Aorta (tissue), 5 donors: Measurements from ENCODE around the gene PLPPR3. TPM values are rescaled to one million over a fixed set of nuclear protein-coding genes. Genes with fewer than 3 reads are reported as not detected.

Source experiments
- ATAC-seq: fragments of 200-7000 bp; cut with Tn5 transposase; one replicate; pipeline ENCODE4 v1.9.1; 2022; ENCODE audit warnings: moderate library complexity; ENCODE audit not compliant: low FRiP score
- DNase-seq, 2 donors: peaks; one replicate each; pipeline ENCODE4 v3.0.0-alpha.2; 2020
- H3K27ac ChIP-seq, 2 donors: one replicate each; pipeline ENCODE4 v1.5.1; 2013; ENCODE audit warnings: low read length in 2 of 2, mild to moderate bottlenecking in 2 of 2, moderate library complexity in 2 of 2, control low read depth in 1 of 2, inconsistent platforms in 1 of 2, low read depth in 1 of 2
- H3K27me3 ChIP-seq, 2 donors: one replicate each; pipeline ENCODE4 v1.6.1; 2013; ENCODE audit warnings: control low read depth in 1 of 2, low read length in 1 of 2, mild to moderate bottlenecking in 1 of 2, moderate library complexity in 1 of 2; ENCODE audit not compliant: insufficient read depth in 2 of 2, control insufficient read depth in 1 of 2
- H3K36me3 ChIP-seq, 2 donors: one replicate each; pipeline ENCODE4 v1.6.1; 2013; ENCODE audit warnings: control low read depth in 1 of 2, low read length in 1 of 2, mild to moderate bottlenecking in 1 of 2; ENCODE audit not compliant: insufficient read depth in 2 of 2, control insufficient read depth in 1 of 2
- H3K4me1 ChIP-seq, 2 donors: one replicate each; pipeline ENCODE4 v1.6.1; 2013; ENCODE audit warnings: low read length in 2 of 2, control low read depth in 1 of 2, mild to moderate bottlenecking in 1 of 2, moderate library complexity in 1 of 2; ENCODE audit not compliant: insufficient read depth in 2 of 2, control insufficient read depth in 1 of 2
- H3K4me3 ChIP-seq, 2 donors: one replicate each; pipeline ENCODE4 v1.5.1; 2013; ENCODE audit warnings: low read length in 2 of 2, control low read depth in 1 of 2, mild to moderate bottlenecking in 1 of 2
- H3K9me3 ChIP-seq: one replicate; pipeline ENCODE4 v1.6.1; 2013; ENCODE audit warnings: mild to moderate bottlenecking, low read length; ENCODE audit not compliant: control insufficient read depth
- WGBS, 2 donors: extraction: QIAGEN DNeasy Blood & Tissue Kit; methylation state at CpG; one replicate each; pipeline ENCODE4 v1.1.7; 2013; 5-methylcytosine and 5-hydroxymethylcytosine counted together
- intact Hi-C, 2 donors: fragments of 100-400 bp; cut with DNase I; formaldehyde crosslinking; loops; one replicate each; pipeline versions ENCODE4 v1.14.2 to v1.15.0; 2022
- polyA plus RNA-seq, 2 donors: library from polyadenylated mRNA; stranded (reverse); fragments of 200-250 nt; gene quantifications; one replicate each; pipeline ENCODE4 v1.2.3, GENCODE V29; 2013
- total RNA-seq, 2 donors: library from RNA; stranded (reverse); fragmentation: NEBNext Ultra II Directional; extraction: Animal tissue kit (Norgen Biotek cat#: 25700); gene quantifications; one replicate each; pipeline ENCODE4 v1.2.1, GENCODE V29; 2021
- donor health status: healthy with polysubstance abuse.
- donor health status: Bipolar disorder and iron deficiency.
- donor health status: DM: no; HTN: no; CAD: no.
- donor health status: DM: no; HTN: no; CAD: no.
- donor health status: DM: yes; HTN: yes; CAD: no.

The PLPPR3 gene
- total and polyA plus RNA-seq, 4 donors = not detected

GRCh38 chr19:802498-803098 is 19.2 kb downstream of the PLPPR3 start:
- no peak for ATAC-seq
- peaks cover 3% of the 10 kb centered on the region in 2 donors for H3K4me1 ChIP-seq
- no peak overlapping the region for H3K27ac ChIP-seq
- no peak overlapping the region for H3K4me3 ChIP-seq
- WGBS, 2 donors = 46 to 56% methylated on average over 28 of the region's 28 CpGs
- H3K36me3 ChIP-seq = peaks cover 3 to 15% of the 10 kb centered on the region in 2 donors
- no peaks in the 10 kb centered on the region for H3K27me3 ChIP-seq
- no peaks in the 10 kb centered on the region for H3K9me3 ChIP-seq
- intact Hi-C loops = no loop called here
- DNase-seq = no peak

GRCh38 chr19:801861-802497 is 19.8 kb downstream of the PLPPR3 start:
- intact Hi-C loops = no loop called here
- Histone ChIP-seq H3K9me3 (no peaks in the 10 kb centered on the region), H3K4me1 (peaks cover 3% of the 10 kb centered on the region in 2 donors), H3K36me3 (peaks cover 3 to 15% of the 10 kb centered on the region in 2 donors), H3K27me3 (no peaks in the 10 kb centered on the region), H3K27ac (no peak overlapping the region), H3K4me3 (no peak overlapping the region)
- no peak for DNase-seq
- no peak for ATAC-seq
- 9 to 11% methylated on average over 23 of the region's 23 CpGs for WGBS, 2 donors

- H3K4me3 ChIP-seq = no peak overlapping the region
- peaks cover 3 to 15% of the 10 kb centered on the region in 2 donors for H3K36me3 ChIP-seq
- H3K27me3 ChIP-seq = no peaks in the 10 kb centered on the region
- ATAC-seq = no peak
- peaks cover 3% of the 10 kb centered on the region in 2 donors for H3K4me1 ChIP-seq
- DNase-seq = peak; percentile 90 to 93
- H3K9me3 ChIP-seq = no peaks in the 10 kb centered on the region
- intact Hi-C loops = no loop called here
- H3K27ac ChIP-seq = no peak overlapping the region
- 11 to 12% methylated on average over 29 of the region's 29 CpGs for WGBS, 2 donors
Measured at GRCh38 chr19:801030-801860, 20.5 kb downstream of the PLPPR3 start.

GRCh38 chr19:800360-801029 is 21.3 kb downstream of the PLPPR3 start:
- Histone ChIP-seq H3K27ac (peak overlapping the region in 1 of 2 donors; percentile 38), H3K36me3 (peaks cover 0 to 11% of the 10 kb centered on the region in 2 donors), H3K4me1 (peaks cover 3% of the 10 kb centered on the region in 2 donors), H3K4me3 (no peak overlapping the region), H3K9me3 (no peaks in the 10 kb centered on the region), H3K27me3 (no peaks in the 10 kb centered on the region)
- ATAC-seq (no peak), DNase-seq (no peak)
- WGBS, 2 donors = 12 to 16% methylated on average over 17 of the region's 17 CpGs
- intact Hi-C loops = no loop called here

- intact Hi-C loops = loop anchor here in 1 of 2 donors (5.0 kb wide), 2 partner anchors 122 to 137 kb away; partner anchors contain the start of genes FSTL3 and RNF126
- H3K36me3 ChIP-seq = peaks cover 0 to 1% of the 10 kb centered on the region in 2 donors
- no peaks in the 10 kb centered on the region for H3K27me3 ChIP-seq
- peak overlapping the region; percentile 91 to 96 for H3K4me3 ChIP-seq
- no peak for ATAC-seq
- no peaks in the 10 kb centered on the region for H3K9me3 ChIP-seq
- DNase-seq = no peak
- H3K4me1 ChIP-seq = peaks cover 3% of the 10 kb centered on the region in 2 donors
- H3K27ac ChIP-seq = no peak overlapping the region
- WGBS, 2 donors = 1 to 3% methylated on average over 28 of the region's 28 CpGs
Measured at GRCh38 chr19:799076-799881, 22.5 kb downstream of the PLPPR3 start.

- ATAC-seq = no peak
- Histone ChIP-seq H3K9me3 (no peaks in the 10 kb centered on the region), H3K27ac (no peak overlapping the region), H3K27me3 (no peaks in the 10 kb centered on the region), H3K4me3 (peak overlapping the region; percentile 91 to 96), H3K4me1 (peaks cover 3% of the 10 kb centered on the region in 2 donors), H3K36me3 (no peaks in the 10 kb centered on the region)
- DNase-seq = peak in 1 of 2 donors; percentile 52
- intact Hi-C loops = loop anchor here in 1 of 2 donors (5.0 kb wide), 2 partner anchors 121 to 136 kb away; partner anchors contain the start of genes FSTL3 and RNF126
- whole genome bisulfite sequencing, 2 donors = 1% methylated on average over 42 to 44 of the region's 44 CpGs
Measured at GRCh38 chr19:798415-799075, 23.2 kb downstream of the PLPPR3 start.

- DNase-seq (peak; percentile 94 to 96), ATAC-seq (peak; percentile 71)
- Histone ChIP-seq H3K27ac (peak overlapping the region in 1 of 2 donors; percentile 79), H3K4me1 (peaks cover 3% of the 10 kb centered on the region in 2 donors), H3K4me3 (peak overlapping the region; percentile 91 to 96), H3K36me3 (no peaks in the 10 kb centered on the region), H3K9me3 (no peaks in the 10 kb centered on the region), H3K27me3 (no peaks in the 10 kb centered on the region)
- WGBS, 2 donors = 1% methylated on average over 54 to 129 of the region's 129 CpGs
- intact Hi-C loops = loop anchor here in 1 of 2 donors (5.0 kb wide), 2 partner anchors 120 to 135 kb away; partner anchors contain the start of genes FSTL3 and RNF126
Measured at GRCh38 chr19:797528-798414, 24.0 kb downstream of the PLPPR3 start.
